Measurements from ENCODE around the gene ABR.

- TF ChIP-seq NANOG (IDR thresholded peaks at IDR 0.05; ENCODE audit: insufficient read depth, low read depth, low read length, poor library complexity, severe bottlenecking) = no peak
- no peak for TF ChIP-seq POLR2A (IDR thresholded peaks at IDR 0.05; ENCODE audit: control extremely low read depth in 1 of 2, low read depth in 2 of 2, low read length in 2 of 2)
- TF ChIP-seq, protein P1, sequence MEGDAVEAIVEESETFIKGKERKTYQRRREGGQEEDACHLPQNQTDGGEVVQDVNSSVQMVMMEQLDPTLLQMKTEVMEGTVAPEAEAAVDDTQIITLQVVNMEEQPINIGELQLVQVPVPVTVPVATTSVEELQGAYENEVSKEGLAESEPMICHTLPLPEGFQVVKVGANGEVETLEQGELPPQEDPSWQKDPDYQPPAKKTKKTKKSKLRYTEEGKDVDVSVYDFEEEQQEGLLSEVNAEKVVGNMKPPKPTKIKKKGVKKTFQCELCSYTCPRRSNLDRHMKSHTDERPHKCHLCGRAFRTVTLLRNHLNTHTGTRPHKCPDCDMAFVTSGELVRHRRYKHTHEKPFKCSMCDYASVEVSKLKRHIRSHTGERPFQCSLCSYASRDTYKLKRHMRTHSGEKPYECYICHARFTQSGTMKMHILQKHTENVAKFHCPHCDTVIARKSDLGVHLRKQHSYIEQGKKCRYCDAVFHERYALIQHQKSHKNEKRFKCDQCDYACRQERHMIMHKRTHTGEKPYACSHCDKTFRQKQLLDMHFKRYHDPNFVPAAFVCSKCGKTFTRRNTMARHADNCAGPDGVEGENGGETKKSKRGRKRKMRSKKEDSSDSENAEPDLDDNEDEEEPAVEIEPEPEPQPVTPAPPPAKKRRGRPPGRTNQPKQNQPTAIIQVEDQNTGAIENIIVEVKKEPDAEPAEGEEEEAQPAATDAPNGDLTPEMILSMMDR (IDR thresholded peaks at IDR 0.05; ENCODE audit: control extremely low read depth in 1 of 3, insufficient read depth in 1 of 3, low read depth in 1 of 3, low read length in 3 of 3) = no peak
- TF ChIP-seq SUZ12 (IDR thresholded peaks at IDR 0.05; ENCODE audit: low read length) = no peak
- TF ChIP-seq EGR1 (IDR thresholded peaks at IDR 0.05; ENCODE audit: borderline replicate concordance, low read depth, low read length) = no peak
Measured at GRCh38 chr17:992933-993332, 186.8 kb downstream of the ABR start.
